ENCODE results near the gene TBC1D19.

TBC1D19 gene

GRCh38 chr4:26701786-26702227 lies 117.9 kb downstream of the TBC1D19 start:
- Histone ChIP-seq H3K4me1 (ENCODE audit: insufficient read depth, low read length, severe bottlenecking) (no peaks in the 10 kb centered on the region), H2AFZ (ENCODE audit: low read length) (no peak overlapping the region), H3K4me3 (ENCODE audit: low read depth, low read length, poor library complexity, severe bottlenecking) (no peak overlapping the region), H3K9me3 (ENCODE audit: low read length) (no peaks in the 10 kb centered on the region), H3K27ac (ENCODE audit: low read depth, low read length, poor library complexity, severe bottlenecking) (no peak overlapping the region), H3K36me3 (ENCODE audit: insufficient read depth, low read length) (no peaks in the 10 kb centered on the region), H3K27me3 (ENCODE audit: insufficient read depth, low read length) (no peaks in the 10 kb centered on the region), H3K79me2 (ENCODE audit: insufficient read depth, low read length) (no peaks in the 10 kb centered on the region), H4K20me1 (ENCODE audit: insufficient read depth, low read length) (no peaks in the 10 kb centered on the region), H3K9me2 (ENCODE audit: low read depth, low read length) (no peaks in the 10 kb centered on the region), H3K4me2 (ENCODE audit: low read length) (no peak overlapping the region), H3F3A (ENCODE audit: insufficient read depth, low read length) (no peaks in the 10 kb centered on the region), H3K9ac (ENCODE audit: low read length) (no peak overlapping the region)
- no peak for TF ChIP-seq EZH2 (IDR thresholded peaks at IDR 0.05; ENCODE audit: borderline replicate concordance, low read length)
- TF ChIP-seq, protein P1, sequence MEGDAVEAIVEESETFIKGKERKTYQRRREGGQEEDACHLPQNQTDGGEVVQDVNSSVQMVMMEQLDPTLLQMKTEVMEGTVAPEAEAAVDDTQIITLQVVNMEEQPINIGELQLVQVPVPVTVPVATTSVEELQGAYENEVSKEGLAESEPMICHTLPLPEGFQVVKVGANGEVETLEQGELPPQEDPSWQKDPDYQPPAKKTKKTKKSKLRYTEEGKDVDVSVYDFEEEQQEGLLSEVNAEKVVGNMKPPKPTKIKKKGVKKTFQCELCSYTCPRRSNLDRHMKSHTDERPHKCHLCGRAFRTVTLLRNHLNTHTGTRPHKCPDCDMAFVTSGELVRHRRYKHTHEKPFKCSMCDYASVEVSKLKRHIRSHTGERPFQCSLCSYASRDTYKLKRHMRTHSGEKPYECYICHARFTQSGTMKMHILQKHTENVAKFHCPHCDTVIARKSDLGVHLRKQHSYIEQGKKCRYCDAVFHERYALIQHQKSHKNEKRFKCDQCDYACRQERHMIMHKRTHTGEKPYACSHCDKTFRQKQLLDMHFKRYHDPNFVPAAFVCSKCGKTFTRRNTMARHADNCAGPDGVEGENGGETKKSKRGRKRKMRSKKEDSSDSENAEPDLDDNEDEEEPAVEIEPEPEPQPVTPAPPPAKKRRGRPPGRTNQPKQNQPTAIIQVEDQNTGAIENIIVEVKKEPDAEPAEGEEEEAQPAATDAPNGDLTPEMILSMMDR (IDR thresholded peaks at IDR 0.05; ENCODE audit: low read length) = no peak

DNA sequence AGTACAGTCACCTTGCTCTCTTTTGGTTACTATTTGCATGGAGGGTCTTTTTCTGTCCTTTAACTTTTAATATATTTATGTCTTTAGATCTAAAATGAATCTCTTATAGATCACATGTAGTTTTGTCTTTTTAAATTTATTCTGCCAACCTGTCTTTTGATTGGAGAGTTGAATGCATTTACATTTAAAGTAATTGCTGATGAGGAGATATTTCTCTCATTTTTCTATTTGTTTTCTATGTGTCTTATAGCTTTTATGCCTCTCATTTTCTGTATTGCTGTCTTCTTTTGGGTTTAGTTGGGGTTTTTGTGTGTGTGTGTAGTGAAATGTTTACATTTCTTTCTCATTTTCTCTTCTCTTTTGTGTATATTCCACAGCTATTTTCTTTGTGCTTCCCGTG lies 123.5 kb downstream of the TBC1D19 start:
- Histone ChIP-seq H3K27me3 (ENCODE audit: insufficient read depth, low read length) (no peaks in the 10 kb centered on the region), H3K4me2 (ENCODE audit: low read length) (no peak overlapping the region), H2AFZ (ENCODE audit: low read length) (no peak overlapping the region), H3K79me2 (ENCODE audit: insufficient read depth, low read length) (no peaks in the 10 kb centered on the region), H4K20me1 (ENCODE audit: insufficient read depth, low read length) (no peaks in the 10 kb centered on the region), H3K4me1 (ENCODE audit: insufficient read depth, low read length, severe bottlenecking) (no peaks in the 10 kb centered on the region), H3K9me3 (ENCODE audit: low read length) (no peaks in the 10 kb centered on the region), H3K27ac (ENCODE audit: low read depth, low read length, poor library complexity, severe bottlenecking) (no peak overlapping the region), H3K9ac (ENCODE audit: low read length) (no peak overlapping the region), H3K4me3 (ENCODE audit: low read depth, low read length, poor library complexity, severe bottlenecking) (no peak overlapping the region), H3F3A (ENCODE audit: insufficient read depth, low read length) (no peaks in the 10 kb centered on the region), H3K36me3 (ENCODE audit: insufficient read depth, low read length) (no peaks in the 10 kb centered on the region), H3K9me2 (ENCODE audit: low read depth, low read length) (no peaks in the 10 kb centered on the region)
- TF ChIP-seq EZH2 (IDR thresholded peaks at IDR 0.05; ENCODE audit: borderline replicate concordance, low read length) = no peak
- TF ChIP-seq, protein P1 (IDR thresholded peaks at IDR 0.05; ENCODE audit: low read length) = no peak

- Histone ChIP-seq H3K9me3 (ENCODE audit: low read length) (no peaks in the 10 kb centered on the region), H3K27ac (ENCODE audit: low read depth, low read length, poor library complexity, severe bottlenecking) (no peak overlapping the region), H3K4me2 (ENCODE audit: low read length) (no peak overlapping the region), H3F3A (ENCODE audit: insufficient read depth, low read length) (no peaks in the 10 kb centered on the region), H3K36me3 (ENCODE audit: insufficient read depth, low read length) (no peaks in the 10 kb centered on the region), H3K9ac (ENCODE audit: low read length) (no peak overlapping the region), H3K79me2 (ENCODE audit: insufficient read depth, low read length) (no peaks in the 10 kb centered on the region), H3K9me2 (ENCODE audit: low read depth, low read length) (no peaks in the 10 kb centered on the region), H2AFZ (ENCODE audit: low read length) (no peak overlapping the region), H3K4me1 (ENCODE audit: insufficient read depth, low read length, severe bottlenecking) (no peaks in the 10 kb centered on the region), H4K20me1 (ENCODE audit: insufficient read depth, low read length) (no peaks in the 10 kb centered on the region), H3K27me3 (ENCODE audit: insufficient read depth, low read length) (no peaks in the 10 kb centered on the region), H3K4me3 (ENCODE audit: low read depth, low read length, poor library complexity, severe bottlenecking) (no peak overlapping the region)
- no peak for TF ChIP-seq EZH2 (IDR thresholded peaks at IDR 0.05; ENCODE audit: borderline replicate concordance, low read length)
- TF ChIP-seq, protein P1 (IDR thresholded peaks at IDR 0.05; ENCODE audit: low read length) = no peak
These were observed 125.4 kb downstream of the TBC1D19 start for GRCh38 chr4:26709246-26709645.
